Superior temporal gyrus (tissue), 1 donor: ENCODE results near the gene ATXN7L1.
"Not testable (repeated sequence)": the region's sequence is repeated elsewhere in the genome, so short reads cannot be mapped to it uniquely, and the experiment has no call there.

Source experiments
- DNase-seq: peaks from one replicate; pipeline ENCODE4 v3.0.0-alpha.2; 2016; ENCODE audit errors: extremely low spot score

ATXN7L1 gene

DNA sequence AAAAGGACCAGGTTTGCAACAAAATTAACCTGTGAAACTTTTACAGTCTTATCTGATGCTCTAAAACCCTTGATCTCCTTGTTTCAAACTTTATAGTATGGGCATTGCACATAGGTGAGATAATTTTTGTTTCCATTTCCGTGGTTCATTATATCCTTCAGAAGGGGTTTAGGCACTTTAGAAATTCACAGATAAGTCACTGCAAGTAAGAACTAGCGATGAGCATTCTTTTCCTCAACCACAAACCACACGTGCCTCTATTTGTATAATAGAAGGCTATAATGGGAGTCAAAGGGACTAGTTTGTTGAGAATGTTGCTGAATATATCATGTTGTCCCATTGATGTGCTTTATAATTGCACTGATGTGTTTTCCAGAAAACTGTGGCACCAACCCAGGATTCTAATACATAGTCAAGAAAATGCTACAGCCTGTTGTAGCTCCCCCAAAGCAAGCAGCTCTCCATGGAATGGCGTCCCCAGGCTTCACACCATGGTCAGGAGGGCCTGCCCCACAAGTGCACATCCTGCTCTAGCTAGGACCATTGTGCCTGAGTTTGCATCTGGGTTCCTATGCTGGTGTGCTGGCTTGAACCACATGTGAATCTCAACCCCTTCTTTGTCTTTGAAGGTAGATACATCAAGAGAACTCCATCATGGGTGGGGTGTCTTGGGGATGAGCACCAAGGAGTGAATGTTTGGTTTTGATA is 14.0 kb upstream of the ATXN7L1 start:
- DNase-seq, result no peak

DNA sequence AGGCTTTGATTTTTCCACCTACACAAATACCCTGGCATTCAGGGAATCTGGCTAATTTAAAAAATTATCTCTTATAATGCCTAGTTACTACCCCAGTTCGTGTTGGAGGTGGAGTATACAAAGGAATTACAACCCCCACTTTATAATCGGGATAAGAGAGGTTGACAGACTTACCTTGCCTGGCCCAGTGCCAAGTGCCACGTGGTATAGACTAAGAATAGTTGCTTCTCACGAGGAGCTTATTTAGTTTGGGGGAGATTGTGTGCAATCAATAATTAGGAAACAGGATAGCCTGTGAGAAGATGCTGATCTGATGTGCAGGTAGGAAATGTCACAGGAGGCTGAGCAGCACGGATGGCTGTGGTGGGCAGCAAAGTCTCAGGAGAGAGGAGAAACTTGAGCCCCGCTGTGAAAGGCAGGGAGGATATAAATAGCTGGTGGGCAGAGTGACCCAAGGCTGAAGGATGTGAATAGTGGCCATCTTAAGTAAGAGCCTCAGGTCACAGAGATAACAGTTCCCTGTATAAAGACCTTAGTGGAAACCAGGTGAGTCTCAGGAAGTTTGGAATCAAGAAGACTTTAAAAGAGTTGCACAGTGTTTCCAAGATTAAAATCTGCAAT is 11.3 kb upstream of the ATXN7L1 start:
- DNase-seq, result no peak

- no peak for DNase-seq
These were observed 10.4 kb upstream of the ATXN7L1 start for GRCh38 chr7:105886776-105887175.

GRCh38 chr7:105885387-105886111 is 9.2 kb upstream of the ATXN7L1 start:
- DNase-seq, result no peak

DNA sequence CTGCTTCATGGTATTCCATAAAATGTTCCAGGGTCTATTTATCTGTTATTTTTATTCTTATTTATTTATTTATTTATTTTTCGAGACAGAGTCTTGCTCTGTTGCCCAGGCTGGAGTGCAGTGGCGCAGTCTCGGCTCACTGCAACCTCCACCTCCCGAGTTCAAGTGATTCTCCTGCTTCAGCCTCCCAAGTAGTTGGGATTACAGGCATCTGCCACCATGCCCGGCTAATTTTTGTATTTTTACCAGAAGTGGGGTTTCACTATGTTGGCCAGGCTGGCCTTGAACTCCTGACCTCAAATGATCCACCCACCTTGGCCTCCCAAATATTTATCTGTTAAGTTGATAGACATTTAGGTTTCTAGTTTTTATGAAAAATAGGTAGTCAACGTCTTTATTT is 6.8 kb upstream of the ATXN7L1 start:
- not testable (repeated sequence) for DNase-seq

- no peak for DNase-seq
These were observed 5.0 kb upstream of the ATXN7L1 start for GRCh38 chr7:105881439-105881838.

DNA sequence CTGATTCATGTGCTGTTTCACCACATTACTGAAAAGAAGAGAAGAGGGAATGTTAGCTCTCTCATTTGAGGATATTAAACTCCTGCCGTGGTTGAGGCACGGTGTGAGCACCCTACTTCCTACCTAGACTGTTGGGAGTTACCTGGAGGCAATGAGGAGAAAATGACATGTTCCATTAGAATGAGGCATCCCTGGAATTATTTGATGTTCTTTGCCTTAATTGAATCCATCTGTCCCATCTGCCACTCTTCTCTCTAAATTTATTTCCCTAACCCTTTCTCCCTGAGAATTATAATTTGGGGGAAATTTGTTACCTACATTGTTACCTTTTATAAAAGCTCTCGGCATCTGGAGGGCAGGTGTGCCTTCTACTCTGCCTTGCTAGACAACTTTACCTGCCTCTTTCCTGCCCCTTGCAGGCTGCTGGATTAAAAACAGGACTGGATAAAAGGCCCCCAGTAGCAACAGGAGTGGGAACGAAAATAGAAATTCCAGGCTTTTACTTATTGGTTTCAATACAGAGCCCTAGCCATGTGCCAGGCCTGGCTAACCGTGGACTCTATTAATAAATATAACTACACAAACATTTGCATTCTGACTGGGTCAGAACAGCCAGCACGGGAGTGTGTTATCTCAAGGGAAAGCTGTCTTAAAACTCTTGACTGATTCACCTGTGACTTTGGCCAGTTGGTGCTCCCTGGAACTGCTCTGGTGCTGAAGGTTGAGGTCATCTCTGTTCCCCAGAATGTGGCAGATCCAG is 4.4 kb upstream of the ATXN7L1 start:
- DNase-seq, result no peak

GRCh38 chr7:105879782-105880181 is 3.4 kb upstream of the ATXN7L1 start:
- no peak for DNase-seq

DNA sequence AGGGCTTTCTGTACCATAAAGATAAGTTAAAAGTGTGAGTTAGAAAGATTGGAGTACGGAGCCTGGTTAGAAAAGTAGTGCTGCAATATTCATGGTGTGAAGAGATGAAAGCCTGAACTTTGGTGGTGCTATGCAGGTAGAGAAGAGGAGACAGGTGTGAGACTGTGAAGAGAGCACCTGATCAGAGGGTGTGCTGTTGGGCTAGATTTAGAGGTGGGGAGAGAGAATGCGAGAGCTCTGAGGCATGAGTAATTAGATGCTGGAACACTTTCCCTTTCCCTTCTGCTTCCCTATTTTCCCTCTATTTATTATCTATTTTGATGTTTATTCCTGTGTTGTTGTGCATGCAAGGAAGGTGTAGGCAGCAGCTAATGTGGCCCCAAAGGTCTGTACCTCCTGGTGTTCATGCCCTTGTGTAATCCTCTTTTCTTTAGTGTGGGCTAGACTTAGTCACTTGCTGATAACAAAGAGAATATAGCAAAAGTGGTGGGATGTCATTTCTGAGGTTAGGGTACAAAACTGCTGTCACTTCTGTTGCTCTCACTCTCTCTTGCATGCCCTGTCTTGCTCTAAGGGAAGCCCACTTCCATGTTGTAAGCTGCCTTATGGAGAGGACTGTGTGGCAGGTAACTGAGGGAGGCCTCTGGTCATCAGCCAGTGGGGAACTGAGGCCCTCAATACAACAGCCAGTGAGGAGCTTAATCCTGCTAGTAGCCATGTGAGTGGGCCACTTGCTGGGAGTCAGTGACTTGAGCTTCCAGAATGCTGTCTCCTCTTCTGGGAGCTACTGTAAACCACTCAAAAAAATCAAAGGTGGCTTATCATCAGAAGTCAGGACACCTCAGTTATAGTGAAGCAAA is 2.6 kb upstream of the ATXN7L1 start:
- no peak for DNase-seq

DNA sequence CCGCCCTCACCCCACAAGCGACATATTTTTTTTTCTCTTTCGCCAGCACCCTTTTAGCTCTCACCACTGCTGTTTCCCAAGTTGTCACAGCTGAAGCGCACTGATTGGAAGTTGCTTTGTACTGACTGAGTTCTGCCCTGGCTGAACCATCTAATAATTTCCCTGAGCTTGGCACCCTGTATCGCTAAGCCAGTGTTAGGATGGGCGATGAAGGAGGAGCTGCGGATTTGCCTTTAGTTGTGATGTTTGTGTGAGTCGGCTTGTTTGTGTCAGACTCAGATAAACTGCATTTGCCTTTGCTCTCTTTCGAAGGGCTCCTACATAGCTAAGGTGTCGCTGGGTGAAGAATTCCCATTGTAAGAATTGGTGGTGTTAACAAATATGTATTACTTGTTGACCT is 1.3 kb upstream of the ATXN7L1 start:
- no peak for DNase-seq

GRCh38 chr7:105876964-105877601 is 684 bp upstream of the ATXN7L1 start:
- no peak for DNase-seq

DNA sequence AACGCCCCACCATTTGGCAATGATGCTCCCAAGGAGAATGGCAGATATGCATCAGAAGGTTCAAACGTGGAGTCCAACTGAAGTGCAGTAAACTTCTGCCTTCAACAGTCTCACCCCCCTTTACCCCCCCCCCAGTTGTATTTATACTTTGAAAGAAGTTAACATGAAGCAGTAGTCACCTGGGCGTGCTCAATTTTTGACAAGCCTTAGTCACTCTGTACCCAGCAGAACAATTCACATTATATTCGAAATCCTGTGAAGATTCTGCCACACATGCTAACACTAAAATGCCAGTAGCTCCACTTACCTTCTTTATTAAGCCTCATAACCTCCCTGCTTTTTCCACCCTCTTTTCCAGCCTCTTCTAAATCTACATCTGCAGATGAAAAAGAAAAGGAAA is 894 bp downstream of the ATXN7L1 start:
- DNase-seq, result no peak

DNA sequence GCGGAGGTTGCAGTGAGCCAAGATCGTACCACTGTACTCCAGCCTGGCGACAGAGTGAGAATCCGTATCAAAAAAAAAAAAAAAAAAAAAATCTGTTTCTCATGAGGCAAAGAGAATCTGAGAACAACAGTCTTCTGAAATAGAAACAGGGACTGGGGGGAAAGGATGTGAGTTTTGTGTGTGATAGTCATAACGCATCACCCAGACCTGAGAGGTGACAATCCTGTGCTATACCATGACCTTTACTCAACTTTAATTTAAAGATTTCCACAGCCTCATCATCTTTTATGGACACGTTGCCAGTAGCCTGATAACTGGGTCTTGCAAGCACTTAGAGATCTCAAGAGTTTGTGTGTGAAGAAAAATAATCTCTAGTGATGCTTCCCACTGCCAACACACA is 2.3 kb downstream of the ATXN7L1 start:
- no peak for DNase-seq

DNA sequence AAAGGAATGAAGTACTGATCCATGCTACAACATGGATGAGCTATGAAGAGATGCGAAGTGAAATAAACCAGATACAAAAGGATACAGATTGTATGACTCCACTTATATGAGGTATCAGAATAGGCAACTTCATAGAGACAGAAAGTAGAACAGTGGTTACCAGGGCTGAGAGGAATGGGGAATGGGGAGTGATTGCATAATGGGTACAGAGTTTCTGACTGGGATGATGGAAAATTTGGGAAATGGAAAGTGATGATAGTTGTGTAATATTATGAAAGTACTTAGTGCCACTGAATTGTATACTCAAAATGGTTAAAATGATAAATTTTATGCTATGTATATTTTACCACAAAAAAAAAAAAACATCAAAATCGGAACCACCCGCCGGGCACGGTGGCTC is 3.9 kb downstream of the ATXN7L1 start:
- no peak for DNase-seq

DNA sequence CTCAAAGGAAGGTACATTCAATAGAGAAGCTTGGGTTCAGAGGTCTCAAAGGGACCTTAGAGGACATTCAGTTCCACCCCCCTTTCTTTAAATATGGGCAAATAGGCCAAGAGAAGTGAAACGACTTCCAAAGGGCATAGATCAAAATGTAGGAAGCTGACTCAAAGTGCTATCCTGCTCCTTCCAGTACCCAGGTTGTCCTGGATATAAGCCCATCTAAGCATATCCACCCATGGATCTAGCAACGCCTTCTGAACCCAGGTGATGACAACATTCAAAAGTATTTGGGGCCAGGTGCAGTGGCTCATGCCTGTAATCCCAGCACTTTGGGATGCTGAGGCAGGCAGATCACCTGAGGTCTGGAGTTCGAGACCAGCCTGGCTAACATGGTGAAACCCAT is 5.3 kb downstream of the ATXN7L1 start:
- no peak for DNase-seq

DNA sequence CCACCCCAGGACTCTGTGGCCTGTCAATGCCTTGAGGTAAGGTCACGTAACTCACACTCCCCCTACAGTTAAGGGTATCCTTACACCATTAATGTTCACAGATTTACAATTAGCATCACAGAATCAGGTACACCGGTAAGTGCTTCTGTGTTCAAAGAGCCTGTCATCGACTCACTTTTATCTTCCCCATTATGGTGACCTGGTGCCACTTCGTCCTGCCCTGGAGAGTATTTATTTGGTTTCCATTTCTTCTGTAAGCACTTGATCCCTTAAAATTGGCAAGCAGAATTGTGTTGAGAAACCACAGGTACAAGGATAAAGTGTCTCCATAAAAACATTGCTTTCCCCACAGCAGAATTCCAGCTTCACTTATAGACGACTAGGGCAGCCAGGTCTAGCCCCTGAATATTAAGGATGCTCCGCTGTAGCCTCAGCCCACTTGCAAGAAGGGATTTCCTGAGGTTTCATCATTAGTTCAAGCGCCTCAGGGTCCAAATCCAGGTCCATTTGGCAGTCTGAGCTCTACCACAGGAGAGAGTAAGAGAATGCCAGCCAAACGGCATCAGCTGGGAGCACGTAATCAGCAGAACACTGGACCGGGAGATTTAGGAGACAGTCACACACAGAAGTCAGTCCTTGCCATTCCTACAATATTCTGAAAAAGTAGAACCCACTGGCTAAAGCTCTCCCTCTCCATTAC is 10.1 kb downstream of the ATXN7L1 start:
- DNase-seq, result no peak

DNA sequence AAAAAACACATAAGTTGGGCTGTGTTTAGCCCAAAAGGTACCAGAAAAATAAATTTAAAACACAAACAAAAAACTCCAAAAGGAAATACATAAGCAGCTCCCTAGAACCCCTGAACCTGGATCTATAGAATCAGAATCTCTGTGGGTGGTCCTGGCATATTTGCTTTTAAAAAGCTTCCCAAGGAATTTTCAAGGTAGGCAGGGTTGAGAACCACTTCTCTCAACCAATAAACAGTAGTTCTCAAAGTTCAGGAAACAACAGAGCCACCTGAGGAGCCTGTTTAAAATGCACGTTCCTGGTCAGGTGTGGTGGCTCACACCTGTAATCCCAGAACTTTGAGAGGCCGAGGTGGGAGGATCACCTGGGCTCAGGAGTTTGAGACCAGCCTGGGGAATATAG is 12.5 kb downstream of the ATXN7L1 start:
- DNase-seq, result no peak

DNA sequence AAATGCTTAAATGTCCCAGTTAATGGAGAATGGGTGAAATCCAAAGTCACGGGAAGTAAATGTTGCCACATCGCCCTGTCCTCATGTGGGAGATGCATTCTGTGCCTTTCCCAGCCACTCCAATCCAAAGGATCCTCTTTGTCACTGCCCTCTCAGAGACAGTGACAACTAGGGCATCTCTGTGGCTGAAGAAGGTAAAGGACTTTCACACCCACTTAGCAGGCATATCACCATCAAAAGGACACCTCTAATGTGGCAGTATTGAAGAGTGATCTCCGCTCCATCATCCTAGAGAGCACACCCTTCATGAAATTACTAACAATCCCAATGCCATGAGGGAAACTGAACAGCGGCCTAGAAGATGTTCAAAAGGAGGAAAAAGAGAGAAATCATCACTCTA is 13.6 kb downstream of the ATXN7L1 start:
- no peak for DNase-seq

- no peak for DNase-seq
These were observed 14.1 kb downstream of the ATXN7L1 start for GRCh38 chr7:105862276-105862675.

GRCh38 chr7:105861224-105861623 is 15.2 kb downstream of the ATXN7L1 start:
- no peak for DNase-seq
